Measurements from ENCODE around the gene APBB3. TPM values are rescaled to one million over a fixed set of nuclear protein-coding genes. Genes with fewer than 3 reads are reported as not detected.

Gene APBB3
- total RNA-seq, 1 donor from 2014 or later: 7.3 TPM

- Histone ChIP-seq H3K27me3 (ENCODE audit: control insufficient read depth in 3 of 3, insufficient read depth in 3 of 3, low read length in 3 of 3) (no peaks in the 10 kb centered on the region), H3K9ac (ENCODE audit: low read depth in 1 of 3, low read length in 3 of 3) (no peak overlapping the region), H3K4me3 (ENCODE audit: low read length in 3 of 3) (no peak overlapping the region), H3K4me1 (ENCODE audit: control insufficient read depth in 3 of 3, insufficient read depth in 3 of 3, low read length in 3 of 3) (no peaks in the 10 kb centered on the region), H3K27ac (ENCODE audit: low read depth, low read length) (no peak overlapping the region), H3K36me3 (ENCODE audit: control insufficient read depth in 3 of 3, insufficient read depth in 3 of 3, low read length in 3 of 3) (peaks cover 21 to 47% (median 44%) of the 10 kb centered on the region in 3 donors), H3K9me3 (ENCODE audit: control insufficient read depth in 3 of 3, low read length in 3 of 3) (no peaks in the 10 kb centered on the region)
Measured at GRCh38 chr5:140513124-140513523, 51.3 kb downstream of the APBB3 start.

- Histone ChIP-seq H3K4me3 (ENCODE audit: low read length in 3 of 3) (no peak overlapping the region), H3K9me3 (ENCODE audit: control insufficient read depth in 3 of 3, low read length in 3 of 3) (no peaks in the 10 kb centered on the region), H3K4me1 (ENCODE audit: control insufficient read depth in 3 of 3, insufficient read depth in 3 of 3, low read length in 3 of 3) (no peaks in the 10 kb centered on the region), H3K27ac (ENCODE audit: low read depth, low read length) (no peak overlapping the region), H3K36me3 (ENCODE audit: control insufficient read depth in 3 of 3, insufficient read depth in 3 of 3, low read length in 3 of 3) (peaks cover 31 to 74% (median 66%) of the 10 kb centered on the region in 3 donors), H3K27me3 (ENCODE audit: control insufficient read depth in 3 of 3, insufficient read depth in 3 of 3, low read length in 3 of 3) (no peaks in the 10 kb centered on the region), H3K9ac (ENCODE audit: low read depth in 1 of 3, low read length in 3 of 3) (no peak overlapping the region)
Measured at GRCh38 chr5:140509898-140510297, 54.5 kb downstream of the APBB3 start.

Small RNA genes lying within 50 kb of the gene (small RNA-seq; reads per million reads assigned to genes)
- gene RF00279 (0.14 reads per million), gene RF00443 (not detected)

Other genes starting within 250 kb of the APBB3 start
- gene HBEGF, start 218.0 kb downstream of the APBB3 start, total RNA-seq: 11.0 TPM
- gene SLC4A9, start 204.4 kb downstream of the APBB3 start, total RNA-seq: not detected
- 85.1 TPM for gene ANKHD1, start 162.8 kb downstream of the APBB3 start, total RNA-seq
- gene EIF4EBP3, start 16.9 kb downstream of the APBB3 start, total RNA-seq: not detected
- gene SRA1, start 7.1 kb downstream of the APBB3 start, total RNA-seq: 15.1 TPM
- 7.3 TPM for gene SLC35A4, start 230 bp upstream of the APBB3 start, total RNA-seq
- 39.7 TPM for gene CD14, start 68.6 kb upstream of the APBB3 start, total RNA-seq
- gene TMCO6, start 74.9 kb upstream of the APBB3 start, total RNA-seq: 2.6 TPM
- gene NDUFA2, start 83.0 kb upstream of the APBB3 start, total RNA-seq: 42.8 TPM
- 60.5 TPM for gene IK, start 83.2 kb upstream of the APBB3 start, total RNA-seq
- gene WDR55, start 100.3 kb upstream of the APBB3 start, total RNA-seq: 9.4 TPM
- gene DND1, start 109.0 kb upstream of the APBB3 start, total RNA-seq: not detected
- 40.2 TPM for gene HARS1, start 126.8 kb upstream of the APBB3 start, total RNA-seq
- gene HARS2, start 126.9 kb upstream of the APBB3 start, total RNA-seq: 15.7 TPM
- 33.4 TPM for gene ZMAT2, start 135.8 kb upstream of the APBB3 start, total RNA-seq
- not detected for gene PCDHA1, start 221.5 kb upstream of the APBB3 start, total RNA-seq
- under 0.01 TPM for gene PCDHA2, start 230.3 kb upstream of the APBB3 start, total RNA-seq
- gene PCDHA3, start 236.5 kb upstream of the APBB3 start, total RNA-seq: not detected
- 0.52 TPM for gene PCDHA4, start 242.5 kb upstream of the APBB3 start, total RNA-seq

Data from skeletal muscle tissue (tissue), 5 donors.